SK-N-SH (cell line): ENCODE results near the gene ANKRD13B. TPM values are rescaled to one million over a fixed set of nuclear protein-coding genes. Genes with fewer than 3 reads are reported as not detected.

Experiments used
- CTCF ChIA-PET: fragments of 300-600, 350-600 bp; formaldehyde crosslinking; extraction: SDS; loops from one replicate; lab custom pipeline; 2021; lab: Yijun Ruan, JAX
- POLR2A ChIA-PET: fragments of 350-600 bp; sonication (Branson Sonifier 250); formaldehyde crosslinking; extraction: SDS; loops from one replicate; lab custom pipeline; 2020; ENCODE audit warnings: antibody characterized with exemption, inconsistent platforms; lab: Yijun Ruan, JAX
- DNase-seq: peaks from one replicate; pipeline ENCODE4 v3.0.0; 2012
- H2AFZ ChIP-seq: fragments of 200-600 bp; sonication (generic); 2 replicates; pipeline ENCODE4 v1.8.1; 2016; ENCODE audit warnings: antibody characterized with exemption, mild to moderate bottlenecking, low read depth
- H3F3A ChIP-seq: fragments of 200-600 bp; sonication (generic); replicated peaks from 2 replicates; pipeline ENCODE3; 2016; ENCODE audit warnings: antibody characterized with exemption, mild to moderate bottlenecking; ENCODE audit not compliant: insufficient read depth
- H3K27ac ChIP-seq, 2 experiments: fragments of 200-500 bp in 1 of 2; fragments of 200-600 bp in 1 of 2; sonication (Bioruptor generic) in 1 of 2; sonication (generic), shearing (Covaris generic) in 1 of 2; 2 replicates each; pipeline versions ENCODE4 v1.5.1 to v1.6.1; 2014 to 2016; ENCODE audit warnings: low read depth in 2 of 2, inconsistent platforms in 1 of 2, low read length in 1 of 2, mild to moderate bottlenecking in 1 of 2, mixed read lengths in 1 of 2
- H3K27me3 ChIP-seq: fragments of 200-600 bp; sonication (generic), shearing (Covaris generic); 2 replicates; pipeline ENCODE4 v1.6.1; 2016; ENCODE audit warnings: mixed run types; ENCODE audit not compliant: insufficient read depth
- H3K36me3 ChIP-seq, 2 experiments: fragments of 200-500 bp in 1 of 2; fragments of 200-600 bp in 1 of 2; sonication (Bioruptor generic) in 1 of 2; sonication (generic) in 1 of 2; replicated peaks in 1 of 2; 2 replicates each; pipeline versions ENCODE3 to v1.5.1; 2014 to 2016; ENCODE audit warnings: low read length in 1 of 2, mild to moderate bottlenecking in 1 of 2; ENCODE audit not compliant: insufficient read depth in 2 of 2, control insufficient read depth in 1 of 2
- H3K4me1 ChIP-seq, 2 experiments: fragments of 200-500 bp in 1 of 2; fragments of 200-600 bp in 1 of 2; sonication (Bioruptor generic) in 1 of 2; sonication (generic), shearing (Covaris generic) in 1 of 2; 2 replicates each; pipeline versions ENCODE4 v1.5.1 to v1.6.1; 2014 to 2016; ENCODE audit warnings: low read depth in 1 of 2, low read length in 1 of 2, mixed run types in 1 of 2; ENCODE audit not compliant: insufficient read depth in 2 of 2, control insufficient read depth in 1 of 2
- H3K4me2 ChIP-seq: fragments of 200-600 bp; sonication (generic), shearing (Covaris generic); 2 replicates; pipeline ENCODE4 v1.6.1; 2017; ENCODE audit warnings: mixed run types
- H3K4me3 ChIP-seq, 2 experiments: fragments of 200-500 bp in 1 of 2; fragments of 200-600 bp in 1 of 2; sonication (Bioruptor generic) in 1 of 2; sonication (generic), shearing (Covaris generic) in 1 of 2; 2 replicates each; pipeline versions ENCODE4 v1.5.1 to v1.8.1; 2014 to 2016; ENCODE audit warnings: low read depth in 2 of 2, inconsistent platforms in 1 of 2, low read length in 1 of 2, mild to moderate bottlenecking in 1 of 2, mixed read lengths in 1 of 2, moderate library complexity in 1 of 2
- H3K79me2 ChIP-seq: fragments of 200-600 bp; sonication (generic); 2 replicates; pipeline ENCODE4 v1.8.1; 2017; ENCODE audit warnings: mild to moderate bottlenecking; ENCODE audit not compliant: insufficient read depth
- H3K9ac ChIP-seq: fragments of 200-600 bp; sonication (generic); 2 replicates; pipeline ENCODE4 v1.6.1; 2017; ENCODE audit warnings: mixed run types
- H3K9me2 ChIP-seq: fragments of 200-600 bp; sonication (generic); 2 replicates; pipeline ENCODE4 v1.6.1; 2017; ENCODE audit warnings: mixed run types
- H3K9me3 ChIP-seq: fragments of 200-600 bp; sonication (generic); 2 replicates; pipeline ENCODE4 v1.6.1; 2017; ENCODE audit warnings: mixed run types, mild to moderate bottlenecking, moderate library complexity
- H4K20me1 ChIP-seq: fragments of 200-600 bp; sonication (generic); 2 replicates; pipeline ENCODE4 v1.6.1; 2017; ENCODE audit warnings: mild to moderate bottlenecking, mixed run types; ENCODE audit not compliant: insufficient read depth
- EP300 ChIP-seq, 2 experiments: IDR thresholded peaks; 2 replicates each; pipeline versions ENCODE4 v1.4.0 to v1.6.1; 2012; ENCODE audit warnings: borderline replicate concordance in 1 of 2, low read depth in 1 of 2, low read length in 1 of 2
- EZH2phosphoT487 ChIP-seq: fragments of 200-600 bp; sonication (generic); IDR thresholded peaks from 2 replicates; pipeline ENCODE4 v1.6.1; 2017; ENCODE audit warnings: low read depth, mixed run types, mild to moderate bottlenecking, antibody characterized with exemption, moderate library complexity, borderline replicate concordance
- FOXJ3 ChIP-seq: sonication (generic); formaldehyde crosslinking; IDR thresholded peaks from 2 replicates; pipeline ENCODE4 v1.5.1; 2020; ENCODE audit warnings: mild to moderate bottlenecking, missing genetic modification reagents
- MAX ChIP-seq: IDR thresholded peaks from 2 replicates; pipeline ENCODE4 v1.4.0; 2012; ENCODE audit warnings: low read depth
- MXI1 ChIP-seq: IDR thresholded peaks from 2 replicates; pipeline ENCODE4 v1.6.1; 2012; ENCODE audit warnings: mild to moderate bottlenecking, low read depth, low read length, improper control_type of control experiment
- NFIC ChIP-seq: IDR thresholded peaks from 2 replicates; pipeline ENCODE4 v1.4.0; 2012; ENCODE audit warnings: borderline replicate concordance
- NRF1 ChIP-seq: IDR thresholded peaks from 2 replicates; pipeline ENCODE4 v1.6.1; 2012; ENCODE audit warnings: low read depth, mild to moderate bottlenecking, low read length
- RAD21 ChIP-seq: IDR thresholded peaks from 2 replicates; pipeline ENCODE4 v1.6.1; 2012; ENCODE audit warnings: mild to moderate bottlenecking, low read length
- REST ChIP-seq: IDR thresholded peaks from 2 replicates; pipeline ENCODE4 v1.6.1; 2012; ENCODE audit warnings: mild to moderate bottlenecking, low read depth, low read length, moderate library complexity
- RFX5 ChIP-seq: IDR thresholded peaks from 2 replicates; pipeline ENCODE4 v1.6.1; 2012; ENCODE audit warnings: mild to moderate bottlenecking, improper control_type of control experiment, low read length
- SIN3A ChIP-seq: IDR thresholded peaks from 2 replicates; pipeline ENCODE4 v1.6.1; 2012; ENCODE audit warnings: low read depth, mild to moderate bottlenecking, low read length, moderate library complexity, borderline replicate concordance
- SMC3 ChIP-seq: IDR thresholded peaks from 2 replicates; pipeline ENCODE4 v1.6.1; 2012; ENCODE audit warnings: low read depth, low read length, improper control_type of control experiment
- TAF1 ChIP-seq: IDR thresholded peaks from 2 replicates; pipeline ENCODE4 v1.6.1; 2012; ENCODE audit warnings: low read depth, mild to moderate bottlenecking, low read length, moderate library complexity, borderline replicate concordance
- TCF12 ChIP-seq: IDR thresholded peaks from 2 replicates; pipeline ENCODE4 v1.4.0; 2012
- USF2 ChIP-seq: fragments of 150-350 bp; IDR thresholded peaks from 2 replicates; pipeline ENCODE4 v1.6.1; 2017; ENCODE audit warnings: antibody characterized with exemption, low read length, low read depth, borderline replicate concordance
- WGBS: methylation state at CpG from one replicate; pipeline ENCODE4 v1.1.6; 2017; ENCODE audit warnings: low lambda C conversion rate; 5-methylcytosine and 5-hydroxymethylcytosine counted together
- polyA plus RNA-seq, 3 experiments: library from polyadenylated mRNA; depleted of rRNA; stranded (reverse); fragments of >200 nt; gene quantifications; 2 replicates each; pipeline ENCODE4 v1.2.3, GENCODE V29; 2012
- TF ChIP-seq, protein P1 (sequence below): IDR thresholded peaks from 2 replicates; pipeline ENCODE4 v1.4.0; 2012; ENCODE audit warnings: low read depth, borderline replicate concordance
- TF ChIP-seq, protein P2 (sequence below): fragments of 150-350 bp; IDR thresholded peaks from 2 replicates; pipeline ENCODE4 v1.6.1; 2016; ENCODE audit warnings: mild to moderate bottlenecking, low read depth, low read length

Gene ANKRD13B
- polyA plus RNA-seq, 1 of the 3 experiments (the other 2 are of a cell fraction), result 16.1 TPM

GRCh38 chr17:29566473-29567303 lies 26.2 kb upstream of the ANKRD13B start, which contains the start of gene ABHD15:
ABHD15 (minus strand) TSS chr17:29567037; CDS start chr17:29566966, 71 bp downstream.
- WGBS, result under 1% methylated on average over 23 of the region's 94 CpGs
- H3K27ac ChIP-seq, result peak within 1 kb of the TSS; percentile 29 to 77; a peak in 3 of 4 replicates
- peak; percentile 83 for DNase-seq

GRCh38 chr17:29567304-29567553 lies 25.7 kb upstream of the ANKRD13B start:
- H4K20me1 ChIP-seq, result no peaks in the 10 kb centered on the region
- peaks cover 7% of the 10 kb centered on the region for H3F3A ChIP-seq
- peak overlapping the region in 1 of 2 experiments; percentile 77; a peak in 2 of 4 replicates for H3K27ac ChIP-seq
- H2AFZ ChIP-seq, result peak overlapping the region; percentile 97
- ChIA-PET POLR2A (interaction anchor here (0.6 to 1.1 kb wide), 3 partner anchors 11 to 25 kb away, joined by 3 read pairs; no protein-coding TSS in a partner anchor), CTCF (interaction anchor here (0.8 to 11.6 kb wide), 16 partner anchors 8 to 420 kb away, joined by 3 to 166 read pairs (median 4); partner anchors contain the start of genes ANKRD13B and GIT1)
- H3K9me2 ChIP-seq, result no peaks in the 10 kb centered on the region
- H3K79me2 ChIP-seq, result peaks cover 10% of the 10 kb centered on the region; the same call in 1 of the 2 replicates
- peaks cover 1 to 4% of the 10 kb centered on the region in 2 experiments for H3K36me3 ChIP-seq
- H3K27me3 ChIP-seq, result no peaks in the 10 kb centered on the region
- no peaks in the 10 kb centered on the region for H3K9me3 ChIP-seq
- WGBS, result 0% methylated on average over 5 of the region's 27 CpGs
- peak overlapping the region; percentile 92 for H3K4me2 ChIP-seq
- H3K4me1 ChIP-seq, result peaks cover 8 to 19% of the 10 kb centered on the region in 2 experiments; a peak in 1 of 4 replicates
- peak overlapping the region; percentile 62; the same call in 1 of the 2 replicates for H3K9ac ChIP-seq
- no peak for DNase-seq
- H3K4me3 ChIP-seq, result peak overlapping the region; percentile 76 to 81
- TF ChIP-seq EZH2phosphoT487 (no peak), MAX (no peak), NFIC (no peak), MXI1 (no peak), TCF12 (no peak), SIN3A (no peak), EP300 (IDR thresholded peaks at IDR 0.05; ENCODE audit: borderline replicate concordance in 1 of 2, low read depth in 1 of 2, low read length in 1 of 2) (no peak), RFX5 (no peak), TAF1 (no peak), USF2 (no peak), FOXJ3 (CRISPR knock-in tag) (no peak), REST (no peak), RAD21 (no peak)
- TF ChIP-seq, protein P1, sequence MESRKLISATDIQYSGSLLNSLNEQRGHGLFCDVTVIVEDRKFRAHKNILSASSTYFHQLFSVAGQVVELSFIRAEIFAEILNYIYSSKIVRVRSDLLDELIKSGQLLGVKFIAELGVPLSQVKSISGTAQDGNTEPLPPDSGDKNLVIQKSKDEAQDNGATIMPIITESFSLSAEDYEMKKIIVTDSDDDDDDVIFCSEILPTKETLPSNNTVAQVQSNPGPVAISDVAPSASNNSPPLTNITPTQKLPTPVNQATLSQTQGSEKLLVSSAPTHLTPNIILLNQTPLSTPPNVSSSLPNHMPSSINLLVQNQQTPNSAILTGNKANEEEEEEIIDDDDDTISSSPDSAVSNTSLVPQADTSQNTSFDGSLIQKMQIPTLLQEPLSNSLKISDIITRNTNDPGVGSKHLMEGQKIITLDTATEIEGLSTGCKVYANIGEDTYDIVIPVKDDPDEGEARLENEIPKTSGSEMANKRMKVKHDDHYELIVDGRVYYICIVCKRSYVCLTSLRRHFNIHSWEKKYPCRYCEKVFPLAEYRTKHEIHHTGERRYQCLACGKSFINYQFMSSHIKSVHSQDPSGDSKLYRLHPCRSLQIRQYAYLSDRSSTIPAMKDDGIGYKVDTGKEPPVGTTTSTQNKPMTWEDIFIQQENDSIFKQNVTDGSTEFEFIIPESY, result no peak
- TF ChIP-seq, protein P2, sequence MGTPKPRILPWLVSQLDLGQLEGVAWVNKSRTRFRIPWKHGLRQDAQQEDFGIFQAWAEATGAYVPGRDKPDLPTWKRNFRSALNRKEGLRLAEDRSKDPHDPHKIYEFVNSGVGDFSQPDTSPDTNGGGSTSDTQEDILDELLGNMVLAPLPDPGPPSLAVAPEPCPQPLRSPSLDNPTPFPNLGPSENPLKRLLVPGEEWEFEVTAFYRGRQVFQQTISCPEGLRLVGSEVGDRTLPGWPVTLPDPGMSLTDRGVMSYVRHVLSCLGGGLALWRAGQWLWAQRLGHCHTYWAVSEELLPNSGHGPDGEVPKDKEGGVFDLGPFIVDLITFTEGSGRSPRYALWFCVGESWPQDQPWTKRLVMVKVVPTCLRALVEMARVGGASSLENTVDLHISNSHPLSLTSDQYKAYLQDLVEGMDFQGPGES, result no peak

More at GRCh38 chr17:29566473-29567303, 26.2 kb upstream of the ANKRD13B start, which contains the start of gene ABHD15:
- peaks cover 4% of the 10 kb centered on the region in 2 experiments for H3K36me3 ChIP-seq
- no peaks in the 10 kb centered on the region for H4K20me1 ChIP-seq
- H3F3A ChIP-seq, result peaks cover 7% of the 10 kb centered on the region
- H3K4me3 ChIP-seq, result peak within 1 kb of the TSS; percentile 76 to 81
- H3K4me2 ChIP-seq, result peak within 1 kb of the TSS; percentile 92
- H3K9ac ChIP-seq, result peak within 1 kb of the TSS; percentile 62
- CTCF ChIA-PET, result interaction anchor here (0.8 to 11.6 kb wide), 16 partner anchors 8 to 420 kb away, joined by 3 to 166 read pairs (median 4); partner anchors contain the start of genes ANKRD13B and GIT1
- no peaks in the 10 kb centered on the region for H3K9me3 ChIP-seq
- H2AFZ ChIP-seq, result peak within 1 kb of the TSS; percentile 97
- no peak for TF ChIP-seq EZH2phosphoT487
- no peak for TF ChIP-seq SMC3
- TF ChIP-seq NRF1, result peak; percentile 36; the same call in 1 of the 2 replicates
- no peaks in the 10 kb centered on the region for H3K27me3 ChIP-seq
- no peaks in the 10 kb centered on the region for H3K9me2 ChIP-seq
- POLR2A ChIA-PET, result interaction anchor here (0.6 to 0.9 kb wide), 2 partner anchors 10 to 26 kb away, joined by 3 read pairs; no protein-coding TSS in a partner anchor
- peaks cover 8 to 14% of the 10 kb centered on the region in 2 experiments; a peak in 1 of 4 replicates for H3K4me1 ChIP-seq
- H3K79me2 ChIP-seq, result peaks cover 10% of the 10 kb centered on the region; the same call in 1 of the 2 replicates
